ENCODE data around the gene GPR146. TPM values are rescaled to one million over a fixed set of nuclear protein-coding genes. Genes with fewer than 3 reads are reported as not detected.
A peak's percentile ranks its signal among the peaks of the same experiment; 100 is the strongest.

GPR146 gene
- total and polyA plus RNA-seq, 9 of the 15 experiments (the other 6 are each of a cell fraction or from before 2014, with no cell fraction given), result 0.22 to 3.6 (median 0.64) TPM; not detected in 2

DNA sequence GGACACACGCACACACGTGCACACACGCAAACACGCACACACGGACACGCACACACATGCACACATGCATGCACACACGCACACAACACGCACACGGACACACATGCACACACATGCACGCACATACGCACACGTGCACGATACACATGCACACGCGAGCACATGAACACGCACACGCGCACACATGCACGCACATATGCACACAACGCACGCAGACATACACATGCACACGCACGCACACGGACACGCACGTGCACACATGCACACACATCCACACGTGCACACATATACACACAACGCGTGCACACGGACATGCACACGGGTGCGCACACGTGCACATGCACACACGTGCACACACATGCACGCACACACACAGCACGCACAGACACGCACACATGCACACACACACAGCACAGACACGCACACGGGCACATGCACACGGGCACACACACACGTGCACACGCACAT, 26.2 kb downstream of the GPR146 start:
- FAIRE-seq, result no peak
- ATAC-seq, result no peak
- ChIA-PET CTCF (ENCODE audit: low intra/inter-chr PET ratio) (no interaction called here), POLR2A (no interaction called here)
- no peak overlapping the region for H3K4me3 ChIP-seq
- 95% methylated on average over 25 of the region's 42 CpGs for WGBS (ENCODE audit: insufficient coverage, low coverage, missing lambda C conversion rate)
- peaks cover 2% of the 10 kb centered on the region; the same call in 1 of the 2 replicates for H4K20me1 ChIP-seq (replicated peaks; ENCODE audit: control insufficient read depth, insufficient read depth, low read length)
- H3K4me2 ChIP-seq (ENCODE audit: insufficient read depth, low read length), result no peak overlapping the region
- intact Hi-C loops (cut with micrococcal nuclease) (no loop called here), in situ Hi-C loops (cut with MboI) (no loop called here)
- H3K9me3 ChIP-seq (replicated peaks; ENCODE audit: control insufficient read depth, insufficient read depth, low read depth, low read length), result peaks cover 3% of the 10 kb centered on the region; the same call in 1 of the 2 replicates
- no peak for DNase-seq (ENCODE audit: extremely low read depth in 1 of 4, low spot score in 3 of 4)
- no peaks in the 10 kb centered on the region for H3K79me2 ChIP-seq (ENCODE audit: control insufficient read depth, insufficient read depth, low read length)
- BruUV-seq (replicated peaks), result no TSS peak
- H3K4me1 ChIP-seq (replicated peaks in 1 of 2; ENCODE audit: control insufficient read depth in 2 of 2, insufficient read depth in 2 of 2, low read length in 2 of 2), result peaks cover 2 to 32% of the 10 kb centered on the region in 2 experiments; a peak in 2 of 5 replicates
- no peak overlapping the region for H3K27ac ChIP-seq (ENCODE audit: extremely low read depth, low read depth, low read length)
- no peak overlapping the region for H3K9ac ChIP-seq (ENCODE audit: insufficient read depth in 1 of 2, low read depth in 2 of 2, low read length in 2 of 2)
- no peaks in the 10 kb centered on the region; a peak in 1 of 5 replicates for H3K27me3 ChIP-seq (ENCODE audit: control insufficient read depth in 2 of 2, insufficient read depth in 2 of 2, low read length in 2 of 2)
- no peak overlapping the region for H2AFZ ChIP-seq (ENCODE audit: low read depth, low read length)
- H3K36me3 ChIP-seq (ENCODE audit: control insufficient read depth, insufficient read depth, low read length), result no peaks in the 10 kb centered on the region
- no peaks in the 10 kb centered on the region for H3K9me1 ChIP-seq (ENCODE audit: control insufficient read depth, insufficient read depth, low read length)
- TF ChIP-seq DNMT1 (IDR thresholded peaks at IDR 0.05) (no peak), MAX (CRISPR knock-in tag; IDR thresholded peaks at IDR 0.05) (peak; percentile 75; the same call in 1 of the 2 replicates), ZNF431 (CRISPR knock-in tag; IDR thresholded peaks at IDR 0.05) (no peak), ZNF146 (CRISPR knock-in tag; IDR thresholded peaks at IDR 0.05; ENCODE audit: unreplicated experiment) (no peak), FOXK1 (CRISPR knock-in tag; IDR thresholded peaks at IDR 0.05; ENCODE audit: borderline replicate concordance) (no peak), ZNF717 (CRISPR knock-in tag; IDR thresholded peaks at IDR 0.05) (no peak), COPS2 (conservative IDR thresholded peaks at IDR 0.05) (no peak), PHB2 (IDR thresholded peaks at IDR 0.05; ENCODE audit: low read depth) (no peak), CHD4 (IDR thresholded peaks at IDR 0.05; ENCODE audit: insufficient read depth, insufficient replicate concordance, low read depth, low read length, poor library complexity, severe bottlenecking) (no peak), SIX5 (IDR thresholded peaks at IDR 0.05; ENCODE audit: borderline replicate concordance in 1 of 2, insufficient read depth in 1 of 2, low read depth in 1 of 2, low read length in 2 of 2) (no peak), NFYB (IDR thresholded peaks at IDR 0.05; ENCODE audit: extremely low read depth, insufficient read length) (no peak), DACH1 (IDR thresholded peaks at IDR 0.05; ENCODE audit: partially characterized antibody) (no peak), ZNF764 (CRISPR knock-in tag; IDR thresholded peaks at IDR 0.05; ENCODE audit: low read depth) (no peak), SOX6 (IDR thresholded peaks at IDR 0.05) (no peak), GTF2B (IDR thresholded peaks at IDR 0.05; ENCODE audit: extremely low read depth, insufficient read length) (no peak), ZNF133 (CRISPR knock-in tag; IDR thresholded peaks at IDR 0.05) (no peak), ZC3H4 (CRISPR knock-in tag; IDR thresholded peaks at IDR 0.05; ENCODE audit: borderline replicate concordance) (0 out of 2 replicates have a peak, but pooled peaks have one; percentile 25), TCF15 (CRISPR knock-in tag; IDR thresholded peaks at IDR 0.05) (no peak)
- TF ChIP-seq, protein P1, sequence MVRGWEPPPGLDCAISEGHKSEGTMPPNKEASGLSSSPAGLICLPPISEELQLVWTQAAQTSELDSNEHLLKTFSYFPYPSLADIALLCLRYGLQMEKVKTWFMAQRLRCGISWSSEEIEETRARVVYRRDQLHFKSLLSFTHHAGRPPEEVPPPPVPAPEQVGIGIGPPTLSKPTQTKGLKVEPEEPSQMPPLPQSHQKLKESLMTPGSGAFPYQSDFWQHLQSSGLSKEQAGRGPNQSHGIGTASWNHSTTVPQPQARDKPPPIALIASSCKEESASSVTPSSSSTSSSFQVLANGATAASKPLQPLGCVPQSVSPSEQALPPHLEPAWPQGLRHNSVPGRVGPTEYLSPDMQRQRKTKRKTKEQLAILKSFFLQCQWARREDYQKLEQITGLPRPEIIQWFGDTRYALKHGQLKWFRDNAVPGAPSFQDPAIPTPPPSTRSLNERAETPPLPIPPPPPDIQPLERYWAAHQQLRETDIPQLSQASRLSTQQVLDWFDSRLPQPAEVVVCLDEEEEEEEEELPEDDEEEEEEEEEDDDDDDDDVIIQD (CRISPR knock-in tag; IDR thresholded peaks at IDR 0.05), result no peak
